Measurements from ENCODE around the gene CDC42EP5. TPM values are rescaled to one million over a fixed set of nuclear protein-coding genes. Genes with fewer than 3 reads are reported as not detected.

CDC42EP5 gene
- total RNA-seq, 1 experiment from 2014 or later, result 11.5 TPM

DNA sequence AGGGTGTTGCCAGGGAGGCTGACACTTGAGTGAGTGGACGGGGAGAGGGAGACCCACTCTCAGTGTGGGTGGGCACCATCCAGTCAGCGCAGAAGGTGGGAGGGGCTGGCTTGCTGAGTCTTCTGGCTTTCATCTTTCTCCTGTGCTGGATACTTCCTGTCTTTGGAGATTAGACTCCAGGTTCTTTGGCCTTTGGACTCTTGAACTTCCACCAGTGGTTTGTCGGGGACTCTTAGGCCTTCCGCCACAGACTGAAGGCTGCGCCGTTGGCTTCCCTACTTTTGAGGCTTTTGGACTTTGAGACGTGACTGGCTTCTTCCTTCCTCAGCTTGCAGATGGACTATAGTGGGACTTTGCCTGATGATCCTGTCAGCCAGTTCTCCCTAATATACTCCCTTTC, 28.4 kb downstream of the CDC42EP5 start (continued):
- TF ChIP-seq, protein P1, sequence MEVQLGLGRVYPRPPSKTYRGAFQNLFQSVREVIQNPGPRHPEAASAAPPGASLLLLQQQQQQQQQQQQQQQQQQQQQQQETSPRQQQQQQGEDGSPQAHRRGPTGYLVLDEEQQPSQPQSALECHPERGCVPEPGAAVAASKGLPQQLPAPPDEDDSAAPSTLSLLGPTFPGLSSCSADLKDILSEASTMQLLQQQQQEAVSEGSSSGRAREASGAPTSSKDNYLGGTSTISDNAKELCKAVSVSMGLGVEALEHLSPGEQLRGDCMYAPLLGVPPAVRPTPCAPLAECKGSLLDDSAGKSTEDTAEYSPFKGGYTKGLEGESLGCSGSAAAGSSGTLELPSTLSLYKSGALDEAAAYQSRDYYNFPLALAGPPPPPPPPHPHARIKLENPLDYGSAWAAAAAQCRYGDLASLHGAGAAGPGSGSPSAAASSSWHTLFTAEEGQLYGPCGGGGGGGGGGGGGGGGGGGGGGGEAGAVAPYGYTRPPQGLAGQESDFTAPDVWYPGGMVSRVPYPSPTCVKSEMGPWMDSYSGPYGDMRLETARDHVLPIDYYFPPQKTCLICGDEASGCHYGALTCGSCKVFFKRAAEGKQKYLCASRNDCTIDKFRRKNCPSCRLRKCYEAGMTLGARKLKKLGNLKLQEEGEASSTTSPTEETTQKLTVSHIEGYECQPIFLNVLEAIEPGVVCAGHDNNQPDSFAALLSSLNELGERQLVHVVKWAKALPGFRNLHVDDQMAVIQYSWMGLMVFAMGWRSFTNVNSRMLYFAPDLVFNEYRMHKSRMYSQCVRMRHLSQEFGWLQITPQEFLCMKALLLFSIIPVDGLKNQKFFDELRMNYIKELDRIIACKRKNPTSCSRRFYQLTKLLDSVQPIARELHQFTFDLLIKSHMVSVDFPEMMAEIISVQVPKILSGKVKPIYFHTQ (CRISPR knock-in tag; IDR thresholded peaks at IDR 0.05), result no peak
- TF ChIP-seq ZBTB21 (CRISPR knock-in tag; IDR thresholded peaks at IDR 0.05; ENCODE audit: borderline replicate concordance) (no peak), ZNF138 (CRISPR knock-in tag; conservative IDR thresholded peaks at IDR 0.05) (no peak), PRRX2 (CRISPR knock-in tag; IDR thresholded peaks at IDR 0.05) (no peak), ZNF416 (CRISPR knock-in tag; IDR thresholded peaks at IDR 0.05) (no peak), ETV6 (CRISPR knock-in tag; IDR thresholded peaks at IDR 0.05) (no peak), FOXP1 (CRISPR knock-in tag; IDR thresholded peaks at IDR 0.05; ENCODE audit: borderline replicate concordance) (no peak), FOXJ3 (CRISPR knock-in tag; IDR thresholded peaks at IDR 0.05; ENCODE audit: borderline replicate concordance) (no peak), TCF7 (CRISPR knock-in tag; IDR thresholded peaks at IDR 0.05; ENCODE audit: low read depth) (no peak)
- TF ChIP-seq, protein P2, sequence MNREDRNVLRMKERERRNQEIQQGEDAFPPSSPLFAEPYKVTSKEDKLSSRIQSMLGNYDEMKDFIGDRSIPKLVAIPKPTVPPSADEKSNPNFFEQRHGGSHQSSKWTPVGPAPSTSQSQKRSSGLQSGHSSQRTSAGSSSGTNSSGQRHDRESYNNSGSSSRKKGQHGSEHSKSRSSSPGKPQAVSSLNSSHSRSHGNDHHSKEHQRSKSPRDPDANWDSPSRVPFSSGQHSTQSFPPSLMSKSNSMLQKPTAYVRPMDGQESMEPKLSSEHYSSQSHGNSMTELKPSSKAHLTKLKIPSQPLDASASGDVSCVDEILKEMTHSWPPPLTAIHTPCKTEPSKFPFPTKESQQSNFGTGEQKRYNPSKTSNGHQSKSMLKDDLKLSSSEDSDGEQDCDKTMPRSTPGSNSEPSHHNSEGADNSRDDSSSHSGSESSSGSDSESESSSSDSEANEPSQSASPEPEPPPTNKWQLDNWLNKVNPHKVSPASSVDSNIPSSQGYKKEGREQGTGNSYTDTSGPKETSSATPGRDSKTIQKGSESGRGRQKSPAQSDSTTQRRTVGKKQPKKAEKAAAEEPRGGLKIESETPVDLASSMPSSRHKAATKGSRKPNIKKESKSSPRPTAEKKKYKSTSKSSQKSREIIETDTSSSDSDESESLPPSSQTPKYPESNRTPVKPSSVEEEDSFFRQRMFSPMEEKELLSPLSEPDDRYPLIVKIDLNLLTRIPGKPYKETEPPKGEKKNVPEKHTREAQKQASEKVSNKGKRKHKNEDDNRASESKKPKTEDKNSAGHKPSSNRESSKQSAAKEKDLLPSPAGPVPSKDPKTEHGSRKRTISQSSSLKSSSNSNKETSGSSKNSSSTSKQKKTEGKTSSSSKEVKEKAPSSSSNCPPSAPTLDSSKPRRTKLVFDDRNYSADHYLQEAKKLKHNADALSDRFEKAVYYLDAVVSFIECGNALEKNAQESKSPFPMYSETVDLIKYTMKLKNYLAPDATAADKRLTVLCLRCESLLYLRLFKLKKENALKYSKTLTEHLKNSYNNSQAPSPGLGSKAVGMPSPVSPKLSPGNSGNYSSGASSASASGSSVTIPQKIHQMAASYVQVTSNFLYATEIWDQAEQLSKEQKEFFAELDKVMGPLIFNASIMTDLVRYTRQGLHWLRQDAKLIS (CRISPR knock-in tag; IDR thresholded peaks at IDR 0.05; ENCODE audit: borderline replicate concordance), result no peak
- TF ChIP-seq, protein P3, sequence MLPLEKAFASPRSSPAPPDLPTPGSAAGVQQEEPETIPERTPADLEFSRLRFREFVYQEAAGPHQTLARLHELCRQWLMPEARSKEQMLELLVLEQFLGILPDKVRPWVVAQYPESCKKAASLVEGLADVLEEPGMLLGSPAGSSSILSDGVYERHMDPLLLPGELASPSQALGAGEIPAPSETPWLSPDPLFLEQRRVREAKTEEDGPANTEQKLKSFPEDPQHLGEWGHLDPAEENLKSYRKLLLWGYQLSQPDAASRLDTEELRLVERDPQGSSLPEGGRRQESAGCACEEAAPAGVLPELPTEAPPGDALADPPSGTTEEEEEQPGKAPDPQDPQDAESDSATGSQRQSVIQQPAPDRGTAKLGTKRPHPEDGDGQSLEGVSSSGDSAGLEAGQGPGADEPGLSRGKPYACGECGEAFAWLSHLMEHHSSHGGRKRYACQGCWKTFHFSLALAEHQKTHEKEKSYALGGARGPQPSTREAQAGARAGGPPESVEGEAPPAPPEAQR (CRISPR knock-in tag; IDR thresholded peaks at IDR 0.05), result no peak
- TF ChIP-seq, protein P4, sequence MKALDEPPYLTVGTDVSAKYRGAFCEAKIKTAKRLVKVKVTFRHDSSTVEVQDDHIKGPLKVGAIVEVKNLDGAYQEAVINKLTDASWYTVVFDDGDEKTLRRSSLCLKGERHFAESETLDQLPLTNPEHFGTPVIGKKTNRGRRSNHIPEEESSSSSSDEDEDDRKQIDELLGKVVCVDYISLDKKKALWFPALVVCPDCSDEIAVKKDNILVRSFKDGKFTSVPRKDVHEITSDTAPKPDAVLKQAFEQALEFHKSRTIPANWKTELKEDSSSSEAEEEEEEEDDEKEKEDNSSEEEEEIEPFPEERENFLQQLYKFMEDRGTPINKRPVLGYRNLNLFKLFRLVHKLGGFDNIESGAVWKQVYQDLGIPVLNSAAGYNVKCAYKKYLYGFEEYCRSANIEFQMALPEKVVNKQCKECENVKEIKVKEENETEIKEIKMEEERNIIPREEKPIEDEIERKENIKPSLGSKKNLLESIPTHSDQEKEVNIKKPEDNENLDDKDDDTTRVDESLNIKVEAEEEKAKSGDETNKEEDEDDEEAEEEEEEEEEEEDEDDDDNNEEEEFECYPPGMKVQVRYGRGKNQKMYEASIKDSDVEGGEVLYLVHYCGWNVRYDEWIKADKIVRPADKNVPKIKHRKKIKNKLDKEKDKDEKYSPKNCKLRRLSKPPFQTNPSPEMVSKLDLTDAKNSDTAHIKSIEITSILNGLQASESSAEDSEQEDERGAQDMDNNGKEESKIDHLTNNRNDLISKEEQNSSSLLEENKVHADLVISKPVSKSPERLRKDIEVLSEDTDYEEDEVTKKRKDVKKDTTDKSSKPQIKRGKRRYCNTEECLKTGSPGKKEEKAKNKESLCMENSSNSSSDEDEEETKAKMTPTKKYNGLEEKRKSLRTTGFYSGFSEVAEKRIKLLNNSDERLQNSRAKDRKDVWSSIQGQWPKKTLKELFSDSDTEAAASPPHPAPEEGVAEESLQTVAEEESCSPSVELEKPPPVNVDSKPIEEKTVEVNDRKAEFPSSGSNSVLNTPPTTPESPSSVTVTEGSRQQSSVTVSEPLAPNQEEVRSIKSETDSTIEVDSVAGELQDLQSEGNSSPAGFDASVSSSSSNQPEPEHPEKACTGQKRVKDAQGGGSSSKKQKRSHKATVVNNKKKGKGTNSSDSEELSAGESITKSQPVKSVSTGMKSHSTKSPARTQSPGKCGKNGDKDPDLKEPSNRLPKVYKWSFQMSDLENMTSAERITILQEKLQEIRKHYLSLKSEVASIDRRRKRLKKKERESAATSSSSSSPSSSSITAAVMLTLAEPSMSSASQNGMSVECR (CRISPR knock-in tag; IDR thresholded peaks at IDR 0.05; ENCODE audit: borderline replicate concordance), result no peak
- TF ChIP-seq, protein P5, sequence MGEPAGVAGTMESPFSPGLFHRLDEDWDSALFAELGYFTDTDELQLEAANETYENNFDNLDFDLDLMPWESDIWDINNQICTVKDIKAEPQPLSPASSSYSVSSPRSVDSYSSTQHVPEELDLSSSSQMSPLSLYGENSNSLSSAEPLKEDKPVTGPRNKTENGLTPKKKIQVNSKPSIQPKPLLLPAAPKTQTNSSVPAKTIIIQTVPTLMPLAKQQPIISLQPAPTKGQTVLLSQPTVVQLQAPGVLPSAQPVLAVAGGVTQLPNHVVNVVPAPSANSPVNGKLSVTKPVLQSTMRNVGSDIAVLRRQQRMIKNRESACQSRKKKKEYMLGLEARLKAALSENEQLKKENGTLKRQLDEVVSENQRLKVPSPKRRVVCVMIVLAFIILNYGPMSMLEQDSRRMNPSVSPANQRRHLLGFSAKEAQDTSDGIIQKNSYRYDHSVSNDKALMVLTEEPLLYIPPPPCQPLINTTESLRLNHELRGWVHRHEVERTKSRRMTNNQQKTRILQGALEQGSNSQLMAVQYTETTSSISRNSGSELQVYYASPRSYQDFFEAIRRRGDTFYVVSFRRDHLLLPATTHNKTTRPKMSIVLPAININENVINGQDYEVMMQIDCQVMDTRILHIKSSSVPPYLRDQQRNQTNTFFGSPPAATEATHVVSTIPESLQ (CRISPR knock-in tag; IDR thresholded peaks at IDR 0.05), result no peak
